ENCODE results near the gene OCA2.

The OCA2 gene

GRCh38 chr15:27872355-27872754, 226.8 kb downstream of the OCA2 start:
- TF ChIP-seq CTCF (IDR thresholded peaks at IDR 0.05; ENCODE audit: insufficient read depth, missing control alignments) = no peak
- DNase-seq (ENCODE audit: insufficient read length, low spot score) (no peak), FAIRE-seq (no peak)

- DNase-seq (ENCODE audit: insufficient read length, low spot score) = no peak
- FAIRE-seq = no peak
Measured at GRCh38 chr15:27871902-27872260, 227.2 kb downstream of the OCA2 start.

GRCh38 chr15:27871078-27871901, 227.8 kb downstream of the OCA2 start:
- no peak for TF ChIP-seq CTCF (IDR thresholded peaks at IDR 0.05; ENCODE audit: insufficient read depth, missing control alignments)
- no peak for FAIRE-seq
- no peak for DNase-seq (ENCODE audit: insufficient read length, low spot score)

More at GRCh38 chr15:27871902-27872260, 227.2 kb downstream of the OCA2 start:
- TF ChIP-seq CTCF (IDR thresholded peaks at IDR 0.05; ENCODE audit: insufficient read depth, missing control alignments) = no peak

GRCh38 chr15:27870320-27870719, 228.8 kb downstream of the OCA2 start:
- DNase-seq (ENCODE audit: insufficient read length, low spot score) = no peak
- no peak for TF ChIP-seq CTCF (IDR thresholded peaks at IDR 0.05; ENCODE audit: insufficient read depth, missing control alignments)
- FAIRE-seq = no peak

GRCh38 chr15:27869697-27870281, 229.3 kb downstream of the OCA2 start:
- no peak for FAIRE-seq
- no peak for TF ChIP-seq CTCF (IDR thresholded peaks at IDR 0.05; ENCODE audit: insufficient read depth, missing control alignments)

GRCh38 chr15:27868828-27869404, 230.2 kb downstream of the OCA2 start:
- DNase-seq (ENCODE audit: insufficient read length, low spot score) (no peak), FAIRE-seq (no peak)
- no peak for TF ChIP-seq CTCF (IDR thresholded peaks at IDR 0.05; ENCODE audit: insufficient read depth, missing control alignments)

More at GRCh38 chr15:27869697-27870281, 229.3 kb downstream of the OCA2 start:
- DNase-seq (ENCODE audit: insufficient read length, low spot score) = no peak

GRCh38 chr15:27867861-27868260, 231.3 kb downstream of the OCA2 start:
- no peak for TF ChIP-seq CTCF (IDR thresholded peaks at IDR 0.05; ENCODE audit: insufficient read depth, missing control alignments)
- no peak for DNase-seq (ENCODE audit: insufficient read length, low spot score)
- FAIRE-seq = no peak

Data from D721Med (cell line).